Natural killer cell (primary cell): Measurements from ENCODE around the gene ERBB3. TPM values are rescaled to one million over a fixed set of nuclear protein-coding genes. Genes with fewer than 3 reads are reported as not detected.

ENCODE experiments used
- ATAC-seq, 3 donors: fragments of 150-1000 bp in 2 of 3; fragments of 200-7000 bp in 1 of 3; cut with Tn5 transposase; 1 replicate in 1 of 3; 2 replicates in 2 of 3; pipeline ENCODE4 v1.10.0; 2021; ENCODE audit warnings: mild to moderate bottlenecking in 2 of 3, moderate library complexity in 2 of 3
- DNase-seq, 2 donors: peaks; one replicate each; pipeline versions ENCODE4 v3.0.0 to v3.0.0-alpha.2; 2013 to 2021; ENCODE audit warnings: mixed read lengths in 1 of 2
- H3K27ac ChIP-seq: one replicate; pipeline ENCODE4 v1.5.1; 2013; ENCODE audit warnings: mild to moderate bottlenecking, low read length
- H3K27me3 ChIP-seq: one replicate; pipeline ENCODE4 v1.6.1; 2013; ENCODE audit warnings: low read length; ENCODE audit not compliant: control insufficient read depth, insufficient read depth
- H3K36me3 ChIP-seq: one replicate; pipeline ENCODE4 v1.6.1; 2013; ENCODE audit warnings: low read length; ENCODE audit not compliant: control insufficient read depth, insufficient read depth
- H3K4me1 ChIP-seq: one replicate; pipeline ENCODE4 v1.6.1; 2013; ENCODE audit warnings: low read length; ENCODE audit not compliant: control insufficient read depth, insufficient read depth
- H3K4me3 ChIP-seq: one replicate; pipeline ENCODE4 v1.5.1; 2013; ENCODE audit warnings: low read length
- H3K9me3 ChIP-seq: one replicate; pipeline ENCODE4 v1.6.1; 2013; ENCODE audit warnings: low read length; ENCODE audit not compliant: control insufficient read depth, insufficient read depth
- H3K27ac Mint-ChIP-seq, 2 donors: one replicate each; pipeline ENCODE4 v1.8.0; 2022; ENCODE audit warnings: mild to moderate bottlenecking in 2 of 2, mixed read lengths in 2 of 2, moderate library complexity in 1 of 2
- H3K27me3 Mint-ChIP-seq, 2 donors: one replicate each; pipeline ENCODE4 v1.8.0; 2022; ENCODE audit warnings: low read depth in 2 of 2, mixed read lengths in 2 of 2
- H3K36me3 Mint-ChIP-seq: one replicate; pipeline ENCODE4 v1.8.0; 2022; ENCODE audit warnings: mixed read lengths
- H3K4me1 Mint-ChIP-seq, 2 donors: one replicate each; pipeline ENCODE4 v1.8.0; 2022; ENCODE audit warnings: mixed read lengths in 2 of 2
- H3K4me3 Mint-ChIP-seq: one replicate; pipeline ENCODE4 v1.8.0; 2022; ENCODE audit warnings: mild to moderate bottlenecking, moderate library complexity, mixed read lengths
- H3K9me3 Mint-ChIP-seq, 2 donors: one replicate each; pipeline ENCODE4 v1.8.0; 2022; ENCODE audit warnings: mixed read lengths in 2 of 2
- CTCF ChIP-seq: fragments of 200-600 bp; IDR thresholded peaks from one replicate; pipeline ENCODE4 v1.8.0; 2022; ENCODE audit warnings: antibody characterized with exemption
- WGBS: methylation state at CpG from one replicate; pipeline ENCODE4 v1.1.7; 2013; ENCODE audit warnings: missing lambda C conversion rate; ENCODE audit not compliant: insufficient coverage; 5-methylcytosine and 5-hydroxymethylcytosine counted together
- intact Hi-C: fragments of 100-400 bp; cut with micrococcal nuclease; formaldehyde crosslinking; loops from one replicate; pipeline ENCODE4 v1.14.2; 2022
- total RNA-seq, 4 donors: library from RNA; stranded (reverse); fragments of 120-200 nt in 1 of 4; gene quantifications; one replicate each; pipeline versions ENCODE4 v1.2.3 to v1.2.4, GENCODE V29; 2013 to 2022

Gene ERBB3
- total RNA-seq, 3 donors from 2014 or later (not counting 1 experiment from before 2014, with no cell fraction given): 0.26 to 0.66 TPM; not detected in 1

- ATAC-seq (no peak), DNase-seq (peak in 1 of 2 donors; percentile 37)
- no peaks in the 10 kb centered on the region for H3K9me3 Mint-ChIP-seq
- no peaks in the 10 kb centered on the region for H3K27me3 Mint-ChIP-seq
- peak overlapping the region; percentile 88 to 93 for H3K27ac Mint-ChIP-seq
- H3K27ac ChIP-seq: peak overlapping the region; percentile 83
- H3K4me1 Mint-ChIP-seq: peaks cover 52 to 63% of the 10 kb centered on the region in 2 donors
- H3K27me3 ChIP-seq: no peaks in the 10 kb centered on the region
- peaks cover 25% of the 10 kb centered on the region for H3K36me3 ChIP-seq
- H3K9me3 ChIP-seq: no peaks in the 10 kb centered on the region
- peaks cover 45% of the 10 kb centered on the region for H3K4me1 ChIP-seq
- H3K4me3 ChIP-seq: no peak overlapping the region
- WGBS: 36% methylated on average over 3 of the region's 3 CpGs
- H3K36me3 Mint-ChIP-seq: peaks cover 11% of the 10 kb centered on the region
- peak overlapping the region; percentile 97 for H3K4me3 Mint-ChIP-seq
- TF ChIP-seq CTCF: no peak
- intact Hi-C loops: loop anchor here (1.0 to 5.0 kb wide), 4 partner anchors 8 to 388 kb away; partner anchors contain the start of genes CNPY2 and ZC3H10
Measured at GRCh38 chr12:56126732-56127239, 46.8 kb downstream of the ERBB3 start.

GRCh38 chr12:56127485-56127887, 47.5 kb downstream of the ERBB3 start:
- H3K4me1 Mint-ChIP-seq: peaks cover 52 to 68% of the 10 kb centered on the region in 2 donors
- peak overlapping the region; percentile 83 for H3K27ac ChIP-seq
- no peaks in the 10 kb centered on the region for H3K9me3 Mint-ChIP-seq
- intact Hi-C loops: loop anchor here (2.0 to 5.0 kb wide), 2 partner anchors 190 to 389 kb away; partner anchors contain the start of gene CNPY2
- no peaks in the 10 kb centered on the region for H3K27me3 ChIP-seq
- ATAC-seq: no peak
- 0% methylated on average over 3 of the region's 8 CpGs for WGBS
- H3K36me3 ChIP-seq: peaks cover 28% of the 10 kb centered on the region
- TF ChIP-seq CTCF: no peak
- peaks cover 45% of the 10 kb centered on the region for H3K4me1 ChIP-seq
- H3K9me3 ChIP-seq: no peaks in the 10 kb centered on the region
- no peak overlapping the region for H3K4me3 ChIP-seq
- H3K4me3 Mint-ChIP-seq: peak overlapping the region; percentile 97
- no peak for DNase-seq
- peak overlapping the region; percentile 88 to 93 for H3K27ac Mint-ChIP-seq
- H3K27me3 Mint-ChIP-seq: no peaks in the 10 kb centered on the region
- H3K36me3 Mint-ChIP-seq: peaks cover 18% of the 10 kb centered on the region

GRCh38 chr12:56127888-56128669, 48.1 kb downstream of the ERBB3 start, which contains the start of gene ESYT1:
Gene ESYT1 (plus strand): TSS chr12:56128267. CDS start chr12:56128320, 53 bp downstream.
- WGBS: under 1% methylated on average over 49 of the region's 49 CpGs
- H3K9me3 ChIP-seq: no peaks in the 10 kb centered on the region
- intact Hi-C loops: loop anchor here (1.0 to 5.0 kb wide), 3 partner anchors 24 to 389 kb away; partner anchors contain the start of genes CNPY2 and MYL6B

More at GRCh38 chr12:56127888-56128669, 48.1 kb downstream of the ERBB3 start, which contains the start of gene ESYT1:
- no peak for TF ChIP-seq CTCF
- Histone ChIP-seq H3K27ac (peak within 1 kb of the TSS; percentile 85), H3K4me1 (peaks cover 45% of the 10 kb centered on the region), H3K27me3 (no peaks in the 10 kb centered on the region), H3K36me3 (peaks cover 31% of the 10 kb centered on the region), H3K4me3 (peak within 1 kb of the TSS; percentile 90)
- no peaks in the 10 kb centered on the region for H3K27me3 Mint-ChIP-seq
- H3K4me3 Mint-ChIP-seq: peak within 1 kb of the TSS; percentile 97
- no peaks in the 10 kb centered on the region for H3K9me3 Mint-ChIP-seq
- peaks cover 18% of the 10 kb centered on the region for H3K36me3 Mint-ChIP-seq
- ATAC-seq: peak; percentile 87 to 96 (median 90)
- peak within 1 kb of the TSS; percentile 88 to 93 for H3K27ac Mint-ChIP-seq
- H3K4me1 Mint-ChIP-seq: peaks cover 52 to 68% of the 10 kb centered on the region in 2 donors
- DNase-seq: peak; percentile 91 to 100
